OCI-LY3 (cell line): ENCODE data around the gene RAB4B.

ENCODE experiments used
- H2AFZ ChIP-seq: fragments of 200-600, 300-600 bp; shearing (Covaris generic); 2 replicates; pipeline ENCODE4 v1.6.0; 2014; ENCODE audit warnings: antibody characterized with exemption, low read depth, low read length
- H3K27ac ChIP-seq: fragments of 200-600, 300-600 bp; sonication (generic); 2 replicates; pipeline ENCODE4 v1.5.1; 2014; ENCODE audit warnings: mild to moderate bottlenecking, low read length, moderate library complexity, mixed read lengths
- H3K27me3 ChIP-seq: fragments of 200-600, 300-600 bp; sonication (generic); 2 replicates; pipeline ENCODE4 v1.6.1; 2014; ENCODE audit warnings: low read depth, low read length, mixed read lengths
- H3K36me3 ChIP-seq: fragments of 200-600, 300-600 bp; sonication (generic); replicated peaks from 2 replicates; pipeline ENCODE3; 2014; ENCODE audit warnings: low read depth, low read length, mixed read lengths
- H3K4me1 ChIP-seq: fragments of 300-600, 200-600 bp; sonication (generic); 2 replicates; pipeline ENCODE4 v1.6.1; 2014; ENCODE audit warnings: low read length, mixed read lengths
- H3K4me2 ChIP-seq: fragments of 200-600, 300-600 bp; sonication (generic); 2 replicates; pipeline ENCODE4 v1.6.1; 2014; ENCODE audit warnings: low read length, mixed read lengths
- H3K4me3 ChIP-seq: fragments of 300-600, 200-600 bp; sonication (generic); 2 replicates; pipeline ENCODE4 v1.5.1; 2014; ENCODE audit warnings: antibody characterized with exemption, mild to moderate bottlenecking, low read length, moderate library complexity
- H3K79me2 ChIP-seq: fragments of 300-600, 200-600 bp; shearing (Covaris generic); 2 replicates; pipeline ENCODE4 v1.6.1; 2014; ENCODE audit warnings: mild to moderate bottlenecking, low read length, mixed read lengths
- H3K9ac ChIP-seq: fragments of 300-600, 200-600 bp; shearing (Covaris generic); 2 replicates; pipeline ENCODE4 v1.6.0; 2014; ENCODE audit warnings: mild to moderate bottlenecking, low read length, moderate library complexity
- H3K9me3 ChIP-seq: fragments of 200-600, 300-600 bp; shearing (Covaris generic); 2 replicates; pipeline ENCODE4 v1.6.1; 2014; ENCODE audit warnings: low read length, mixed read lengths; ENCODE audit not compliant: insufficient read depth
- H4K20me1 ChIP-seq: fragments of 200-600, 300-600 bp; sonication (generic); 2 replicates; pipeline ENCODE4 v1.6.1; 2016; ENCODE audit warnings: low read length, mixed read lengths; ENCODE audit not compliant: insufficient read depth
- EZH2phosphoT487 ChIP-seq: fragments of 200-600 bp; shearing (Covaris generic); IDR thresholded peaks from 2 replicates; pipeline ENCODE4 v1.6.1; 2018; ENCODE audit warnings: antibody characterized with exemption, mixed run types, low read depth
- TF ChIP-seq, protein P1 (sequence below): fragments of 200-600, 300-600 bp; sonication (generic); IDR thresholded peaks from 2 replicates; pipeline ENCODE4 v1.5.1; 2014; ENCODE audit warnings: antibody characterized with exemption, low read length, low read depth

The RAB4B gene

DNA sequence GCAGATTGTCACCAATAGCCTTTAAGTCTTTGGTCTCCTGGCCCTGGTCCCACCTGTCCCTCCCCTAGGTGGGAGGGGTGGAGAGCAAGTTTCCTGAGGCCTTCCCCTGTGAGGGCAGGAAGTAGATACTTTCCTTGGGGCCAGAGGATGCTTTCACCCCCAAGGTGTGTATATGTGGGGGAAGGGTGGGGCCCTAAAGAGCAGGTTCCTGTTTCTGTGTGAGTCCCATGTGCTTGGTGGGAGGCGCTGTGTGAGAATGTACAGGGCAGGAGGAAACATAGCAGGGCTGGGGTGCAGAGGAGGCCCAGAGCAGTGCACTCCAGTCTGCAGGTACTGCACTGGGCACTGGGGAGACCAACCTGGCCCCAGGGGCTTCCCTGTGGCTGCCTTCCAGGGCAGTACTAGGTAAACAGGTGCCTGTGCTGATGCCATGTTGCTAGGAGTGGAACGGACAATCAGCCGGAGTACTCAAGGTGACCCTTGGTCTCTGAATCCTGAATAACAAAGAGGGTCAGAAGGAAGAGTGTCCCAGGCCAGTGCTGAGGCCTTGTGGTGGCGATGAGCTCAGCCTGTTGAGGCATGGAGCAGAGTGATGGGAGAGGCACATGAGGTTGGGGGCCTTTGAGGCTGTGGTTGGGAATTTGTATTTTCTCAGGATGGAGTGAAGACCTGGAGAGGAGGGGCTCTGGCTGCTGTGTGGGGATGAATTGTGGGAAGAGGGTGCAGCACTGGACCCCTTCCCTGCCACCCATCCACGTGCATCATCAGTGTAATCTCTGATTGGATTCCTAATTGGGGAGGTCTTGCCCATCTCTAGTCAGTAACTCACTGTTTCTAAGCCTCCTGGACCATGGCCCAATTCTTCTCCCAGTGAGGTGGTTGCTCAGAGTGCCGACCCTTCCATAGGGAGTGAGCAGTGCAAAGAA is 26.1 kb downstream of the RAB4B start:
- Histone ChIP-seq H3K4me3 (peak overlapping the region; percentile 63), H3K79me2 (peaks cover 80% of the 10 kb centered on the region), H3K36me3 (peaks cover 73% of the 10 kb centered on the region), H3K4me1 (peaks cover 54% of the 10 kb centered on the region), H2AFZ (no peak overlapping the region), H3K4me2 (peak overlapping the region; percentile 73), H3K27me3 (no peaks in the 10 kb centered on the region), H3K9me3 (no peaks in the 10 kb centered on the region), H3K9ac (peak overlapping the region; percentile 51; the same call in 1 of the 2 replicates), H4K20me1 (peaks cover 89% of the 10 kb centered on the region), H3K27ac (peak overlapping the region; percentile 61)
- TF ChIP-seq, protein P1, sequence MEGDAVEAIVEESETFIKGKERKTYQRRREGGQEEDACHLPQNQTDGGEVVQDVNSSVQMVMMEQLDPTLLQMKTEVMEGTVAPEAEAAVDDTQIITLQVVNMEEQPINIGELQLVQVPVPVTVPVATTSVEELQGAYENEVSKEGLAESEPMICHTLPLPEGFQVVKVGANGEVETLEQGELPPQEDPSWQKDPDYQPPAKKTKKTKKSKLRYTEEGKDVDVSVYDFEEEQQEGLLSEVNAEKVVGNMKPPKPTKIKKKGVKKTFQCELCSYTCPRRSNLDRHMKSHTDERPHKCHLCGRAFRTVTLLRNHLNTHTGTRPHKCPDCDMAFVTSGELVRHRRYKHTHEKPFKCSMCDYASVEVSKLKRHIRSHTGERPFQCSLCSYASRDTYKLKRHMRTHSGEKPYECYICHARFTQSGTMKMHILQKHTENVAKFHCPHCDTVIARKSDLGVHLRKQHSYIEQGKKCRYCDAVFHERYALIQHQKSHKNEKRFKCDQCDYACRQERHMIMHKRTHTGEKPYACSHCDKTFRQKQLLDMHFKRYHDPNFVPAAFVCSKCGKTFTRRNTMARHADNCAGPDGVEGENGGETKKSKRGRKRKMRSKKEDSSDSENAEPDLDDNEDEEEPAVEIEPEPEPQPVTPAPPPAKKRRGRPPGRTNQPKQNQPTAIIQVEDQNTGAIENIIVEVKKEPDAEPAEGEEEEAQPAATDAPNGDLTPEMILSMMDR, result no peak
- TF ChIP-seq EZH2phosphoT487, result no peak

DNA sequence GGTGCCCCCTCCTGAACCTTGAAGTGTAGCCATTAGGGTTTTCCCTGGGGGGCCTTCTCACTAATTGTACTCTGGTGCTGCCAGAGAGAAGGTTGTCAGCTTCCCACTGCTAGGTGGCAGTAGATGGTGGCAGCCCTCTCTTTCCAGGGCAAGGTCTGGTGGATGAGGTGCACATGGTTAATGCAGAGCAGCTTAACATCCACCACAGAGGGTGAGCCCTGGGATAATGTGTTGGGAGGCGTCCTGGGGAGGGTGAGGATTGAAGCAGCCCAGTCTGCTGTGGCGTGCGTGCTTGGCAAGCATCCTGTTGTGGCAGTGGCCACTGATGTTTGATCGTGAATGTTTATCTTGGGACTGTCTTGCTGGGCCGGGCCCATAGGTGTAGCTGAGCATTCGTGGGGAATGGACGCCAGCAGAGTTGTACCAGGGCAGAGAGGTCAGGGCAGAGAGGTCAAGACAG is 26.8 kb downstream of the RAB4B start:
- peaks cover 54% of the 10 kb centered on the region for H3K4me1 ChIP-seq
- H3K9ac ChIP-seq, result no peak overlapping the region
- H3K36me3 ChIP-seq, result peaks cover 78% of the 10 kb centered on the region
- H3K9me3 ChIP-seq, result no peaks in the 10 kb centered on the region
- no peaks in the 10 kb centered on the region for H3K27me3 ChIP-seq
- no peak for TF ChIP-seq EZH2phosphoT487
- TF ChIP-seq, protein P1, result peak; percentile 22
- H3K4me2 ChIP-seq, result no peak overlapping the region
- peaks cover 73% of the 10 kb centered on the region for H3K79me2 ChIP-seq
- H3K4me3 ChIP-seq, result no peak overlapping the region
- H4K20me1 ChIP-seq, result peaks cover 93% of the 10 kb centered on the region
- no peak overlapping the region for H2AFZ ChIP-seq
- peak overlapping the region; percentile 61; the same call in 1 of the 2 replicates for H3K27ac ChIP-seq

DNA sequence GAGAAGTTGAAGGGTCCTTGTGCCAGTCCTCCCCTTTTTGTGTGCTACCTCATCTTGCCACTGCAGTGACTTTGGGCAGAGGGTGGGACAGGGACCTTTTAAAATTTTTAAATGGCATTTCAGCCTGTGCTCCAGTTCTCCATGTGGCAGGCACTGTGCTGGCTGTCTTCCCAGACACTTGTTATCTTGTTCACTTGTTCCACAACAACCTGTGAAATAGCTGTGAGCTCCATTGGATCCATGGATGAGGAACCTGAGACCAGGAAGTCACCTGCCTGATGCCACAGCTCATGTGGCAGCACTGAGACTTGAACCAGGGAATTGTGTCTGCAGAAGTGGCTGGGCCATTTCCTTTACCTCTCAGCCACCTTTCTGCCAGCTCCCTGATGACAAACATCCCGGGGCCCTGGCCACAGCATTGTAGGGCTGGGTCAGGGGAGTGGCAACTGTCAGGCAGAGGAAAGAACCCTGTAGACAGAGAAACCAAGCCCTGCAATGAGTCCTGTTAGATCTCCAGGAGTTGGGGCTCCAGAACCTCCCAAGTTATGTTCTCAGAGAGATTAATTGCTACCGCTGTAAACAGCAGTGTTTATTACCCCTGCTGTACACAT is 27.3 kb downstream of the RAB4B start:
- peaks cover 49% of the 10 kb centered on the region for H3K4me1 ChIP-seq
- H3K4me2 ChIP-seq, result no peak overlapping the region
- no peak overlapping the region for H3K9ac ChIP-seq
- no peak overlapping the region for H2AFZ ChIP-seq
- H3K27ac ChIP-seq, result no peak overlapping the region
- peaks cover 92% of the 10 kb centered on the region for H4K20me1 ChIP-seq
- no peaks in the 10 kb centered on the region for H3K9me3 ChIP-seq
- no peak overlapping the region for H3K4me3 ChIP-seq
- peaks cover 68% of the 10 kb centered on the region for H3K79me2 ChIP-seq
- peaks cover 80% of the 10 kb centered on the region for H3K36me3 ChIP-seq
- no peak for TF ChIP-seq EZH2phosphoT487
- TF ChIP-seq, protein P1, result no peak
- no peaks in the 10 kb centered on the region for H3K27me3 ChIP-seq

DNA sequence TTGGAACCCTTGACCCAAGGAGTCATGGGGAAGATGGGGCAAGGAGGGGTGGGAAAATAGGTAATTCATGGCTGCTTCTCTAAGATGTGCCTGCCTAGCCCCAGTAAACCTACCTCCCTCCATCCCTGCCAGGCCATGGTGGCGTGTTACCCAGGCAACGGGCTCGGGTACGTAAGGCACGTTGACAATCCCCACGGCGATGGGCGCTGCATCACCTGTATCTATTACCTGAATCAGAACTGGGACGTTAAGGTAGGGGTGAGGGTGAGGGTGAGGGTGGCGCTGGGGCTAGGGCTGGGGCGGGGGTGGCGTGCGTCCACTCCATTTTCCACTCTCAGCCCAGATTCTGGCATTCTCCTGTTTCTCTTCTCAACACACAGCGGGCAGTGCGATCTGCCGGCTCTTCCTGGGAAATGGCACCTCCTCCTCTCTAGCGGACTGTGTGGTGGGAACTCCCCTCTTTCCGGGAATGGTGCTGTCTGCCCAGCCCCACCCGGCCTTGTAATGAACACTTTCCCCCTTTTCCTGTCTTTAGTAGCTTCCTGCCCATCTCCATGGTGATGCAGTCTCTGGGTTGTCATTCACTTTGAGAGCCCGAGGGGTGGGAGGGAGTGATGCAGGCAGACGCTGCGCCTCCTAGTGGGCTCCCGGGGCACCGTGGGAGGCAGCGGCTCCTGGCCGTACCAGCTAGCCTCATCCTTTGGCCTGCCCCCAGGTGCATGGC is 28.5 kb downstream of the RAB4B start:
- H3K9ac ChIP-seq, result no peak overlapping the region
- no peaks in the 10 kb centered on the region for H3K9me3 ChIP-seq
- peaks cover 69% of the 10 kb centered on the region for H3K36me3 ChIP-seq
- H3K4me3 ChIP-seq, result no peak overlapping the region
- no peaks in the 10 kb centered on the region for H3K27me3 ChIP-seq
- no peak overlapping the region for H3K27ac ChIP-seq
- no peak overlapping the region for H3K4me2 ChIP-seq
- peaks cover 81% of the 10 kb centered on the region for H4K20me1 ChIP-seq
- no peak overlapping the region for H2AFZ ChIP-seq
- peaks cover 38% of the 10 kb centered on the region for H3K4me1 ChIP-seq
- H3K79me2 ChIP-seq, result peaks cover 55% of the 10 kb centered on the region
- TF ChIP-seq, protein P1, result peak; percentile 76
- TF ChIP-seq EZH2phosphoT487, result no peak
